Uterus (tissue), 4 donors: Measurements from ENCODE around the gene SAFB. TPM values are rescaled to one million over a fixed set of nuclear protein-coding genes. Genes with fewer than 3 reads are reported as not detected.

Experiments used
- DNase-seq, 2 donors: peaks; one replicate each; pipeline ENCODE4 v3.0.0-alpha.2; 2019 to 2020
- H3K27ac ChIP-seq, 2 donors: fragments of 200-600 bp; sonication (generic); 1 replicate in 1 of 2; 2 replicates in 1 of 2; pipeline ENCODE4 v1.5.1; 2016 to 2018
- H3K27me3 ChIP-seq, 2 donors: fragments of 200-600 bp; sonication (generic); one replicate each; pipeline ENCODE4 v1.5.1; 2018 to 2019; ENCODE audit warnings: control low read depth in 1 of 2
- H3K36me3 ChIP-seq, 2 donors: fragments of 200-600 bp; sonication (generic); one replicate each; pipeline ENCODE4 v1.5.1; 2019; ENCODE audit warnings: control low read depth in 1 of 2
- H3K4me1 ChIP-seq, 2 donors: fragments of 200-600 bp; sonication (generic); one replicate each; pipeline ENCODE4 v1.5.1; 2018 to 2019; ENCODE audit warnings: control low read depth in 1 of 2
- H3K4me3 ChIP-seq, 2 donors: fragments of 200-600 bp; sonication (generic); 1 replicate in 1 of 2; 2 replicates in 1 of 2; pipeline ENCODE4 v1.5.1; 2018 to 2019; ENCODE audit warnings: mild to moderate bottlenecking in 1 of 2
- H3K9me3 ChIP-seq, 2 donors: fragments of 200-600 bp; sonication (generic); one replicate each; pipeline ENCODE4 v1.5.1; 2019; ENCODE audit warnings: control low read depth in 1 of 2
- CTCF ChIP-seq, 4 experiments: fragments of 200-600 bp in 2 of 4; fragments of 450-650 bp in 2 of 4; sonication (generic) in 2 of 4; IDR thresholded peaks; one replicate each; pipeline ENCODE4 v1.5.1; 2016 to 2019; ENCODE audit warnings: antibody characterized with exemption in 4 of 4, mild to moderate bottlenecking in 2 of 4, moderate library complexity in 1 of 4
- POLR2A ChIP-seq, 2 donors: fragments of 450-650 bp; IDR thresholded peaks; one replicate each; pipeline ENCODE4 v1.6.1; 2016; ENCODE audit warnings: antibody characterized with exemption in 2 of 2, mild to moderate bottlenecking in 1 of 2, moderate library complexity in 1 of 2
- intact Hi-C: fragments of 100-400 bp; cut with DNase I; formaldehyde crosslinking; loops from one replicate; pipeline ENCODE4 v1.15.1; 2023; ENCODE audit warnings: low total_unique reads
- total RNA-seq, 4 donors: library from RNA; depleted of rRNA in 3 of 4; stranded (reverse); fragments of >200 nt in 3 of 4; gene quantifications; one replicate each; pipeline versions ENCODE4 v1.1.0 to v1.2.4, GENCODE V29; 2014 to 2023
- donor health status: DM: yes; HTN: yes; CAD: no.

Gene SAFB
- total RNA-seq, 4 donors from 2014 or later: 35.9 to 129 (median 97.4) TPM

GRCh38 chr19:5694956-5695648, 72.2 kb downstream of the SAFB start:
- Histone ChIP-seq H3K4me3 (no peak overlapping the region), H3K27me3 (no peaks in the 10 kb centered on the region), H3K4me1 (no peaks in the 10 kb centered on the region), H3K9me3 (no peaks in the 10 kb centered on the region), H3K27ac (no peak overlapping the region), H3K36me3 (no peaks in the 10 kb centered on the region)
- intact Hi-C loops: no loop called here
- TF ChIP-seq POLR2A (IDR thresholded peaks at IDR 0.05) (no peak), CTCF (IDR thresholded peaks at IDR 0.05) (no peak)
- DNase-seq: no peak

GRCh38 chr19:5695649-5696195, 72.8 kb downstream of the SAFB start:
- no peak overlapping the region for H3K4me3 ChIP-seq
- no peaks in the 10 kb centered on the region for H3K36me3 ChIP-seq
- H3K9me3 ChIP-seq: no peaks in the 10 kb centered on the region
- TF ChIP-seq POLR2A (IDR thresholded peaks at IDR 0.05): no peak
- TF ChIP-seq CTCF (IDR thresholded peaks at IDR 0.05): no peak
- H3K27ac ChIP-seq: no peak overlapping the region
- no peak for DNase-seq
- no peaks in the 10 kb centered on the region for H3K4me1 ChIP-seq
- intact Hi-C loops: no loop called here
- no peaks in the 10 kb centered on the region for H3K27me3 ChIP-seq

GRCh38 chr19:5696196-5697021, 73.5 kb downstream of the SAFB start:
- Histone ChIP-seq H3K36me3 (no peaks in the 10 kb centered on the region), H3K4me3 (no peak overlapping the region), H3K9me3 (no peaks in the 10 kb centered on the region), H3K4me1 (no peaks in the 10 kb centered on the region), H3K27me3 (no peaks in the 10 kb centered on the region), H3K27ac (no peak overlapping the region)
- TF ChIP-seq CTCF (IDR thresholded peaks at IDR 0.05): no peak
- no peak for TF ChIP-seq POLR2A (IDR thresholded peaks at IDR 0.05)
- intact Hi-C loops: no loop called here
- no peak for DNase-seq

- TF ChIP-seq CTCF (IDR thresholded peaks at IDR 0.05): no peak
- TF ChIP-seq POLR2A (IDR thresholded peaks at IDR 0.05): no peak
- H3K4me3 ChIP-seq: no peak overlapping the region
- H3K27ac ChIP-seq: no peak overlapping the region
- H3K9me3 ChIP-seq: no peaks in the 10 kb centered on the region
- no peaks in the 10 kb centered on the region for H3K36me3 ChIP-seq
- no peaks in the 10 kb centered on the region for H3K4me1 ChIP-seq
- H3K27me3 ChIP-seq: no peaks in the 10 kb centered on the region
- no peak for DNase-seq
- intact Hi-C loops: no loop called here
Measured at GRCh38 chr19:5697022-5697889, 74.4 kb downstream of the SAFB start.
